ENCODE measurements around the gene FAF2.
"Not testable (repeated sequence)": the region's sequence is repeated elsewhere in the genome, so short reads cannot be mapped to it uniquely, and the experiment has no call there.

Gene FAF2

GRCh38 chr5:176447978-176448608 lies at the start of gene FAF2:
Gene FAF2 (plus strand): TSS chr5:176448385. CDS start chr5:176448408, 23 bp downstream.
- DNase-seq (ENCODE audit: low spot score): peak; percentile 99

- DNase-seq (ENCODE audit: low spot score): no peak
These were observed 47.6 kb upstream of the FAF2 start for GRCh38 chr5:176400382-176401156.

GRCh38 chr5:176401281-176402205 lies 46.6 kb upstream of the FAF2 start:
- DNase-seq (ENCODE audit: low spot score): no peak

GRCh38 chr5:176405656-176406435 lies 42.3 kb upstream of the FAF2 start:
- no peak for DNase-seq (ENCODE audit: low spot score)

GRCh38 chr5:176406436-176407052 lies 41.6 kb upstream of the FAF2 start:
- DNase-seq (ENCODE audit: low spot score): no peak

GRCh38 chr5:176407456-176408251 lies 40.5 kb upstream of the FAF2 start:
- DNase-seq (ENCODE audit: low spot score): no peak

GRCh38 chr5:176408252-176408573 lies 40.0 kb upstream of the FAF2 start:
- not testable (repeated sequence) for DNase-seq (ENCODE audit: low spot score)

GRCh38 chr5:176408590-176408989 lies 39.6 kb upstream of the FAF2 start:
- no peak for DNase-seq (ENCODE audit: low spot score)

- DNase-seq (ENCODE audit: low spot score): no peak
These were observed 38.4 kb upstream of the FAF2 start for GRCh38 chr5:176409765-176410164.

- no peak for DNase-seq (ENCODE audit: low spot score)
These were observed 37.6 kb upstream of the FAF2 start for GRCh38 chr5:176410486-176411180.

- no peak for DNase-seq (ENCODE audit: low spot score)
These were observed 35.5 kb upstream of the FAF2 start for GRCh38 chr5:176412517-176413254.

GRCh38 chr5:176413255-176413565 lies 35.0 kb upstream of the FAF2 start:
- DNase-seq (ENCODE audit: low spot score): no peak

GRCh38 chr5:176413709-176414191 lies 34.4 kb upstream of the FAF2 start:
- DNase-seq (ENCODE audit: low spot score): no peak

GRCh38 chr5:176414704-176415103 lies 33.5 kb upstream of the FAF2 start:
- DNase-seq (ENCODE audit: low spot score): no peak

GRCh38 chr5:176415240-176415951 lies 32.8 kb upstream of the FAF2 start:
- no peak for DNase-seq (ENCODE audit: low spot score)

GRCh38 chr5:176415952-176416924 lies 31.9 kb upstream of the FAF2 start, which contains the start of gene CLTB:
Gene CLTB (minus strand): TSS chr5:176416539. CDS start chr5:176416363, 176 bp downstream.
- DNase-seq (ENCODE audit: low spot score): peak; percentile 86

GRCh38 chr5:176416965-176417364 lies 31.2 kb upstream of the FAF2 start:
- no peak for DNase-seq (ENCODE audit: low spot score)
